B cell (primary cell): ENCODE measurements around the gene CST6. TPM values are rescaled to one million over a fixed set of nuclear protein-coding genes. Genes with fewer than 3 reads are reported as not detected.

Source experiments
- ATAC-seq: fragments of 200-7000 bp; cut with Tn5 transposase; one replicate; pipeline ENCODE4 v1.10.0; 2021; ENCODE audit warnings: low read depth, mild to moderate bottlenecking, moderate number of reproducible peaks, moderate library complexity
- CTCF ChIA-PET: fragments of 350-600 bp; sonication (Branson Sonifier 250); formaldehyde crosslinking; loops from one replicate; lab custom pipeline; 2021; ENCODE audit warnings: antibody characterized with exemption, inconsistent platforms; lab: Charles Lee
- POLR2A ChIA-PET: fragments of 350-600 bp; sonication (Branson Sonifier 250); formaldehyde crosslinking; loops from one replicate; lab custom pipeline; 2021; ENCODE audit warnings: antibody characterized with exemption; lab: Charles Lee
- DNase-seq: peaks from one replicate; pipeline ENCODE4 v3.0.0; 2013
- H2AFZ ChIP-seq: 2 replicates; pipeline ENCODE4 v1.6.1; 2012; ENCODE audit warnings: mild to moderate bottlenecking, low read depth, low read length; ENCODE audit not compliant: insufficient read depth, poor library complexity, severe bottlenecking
- H3K27ac ChIP-seq, 2 donors: 1 replicate in 1 of 2; 2 replicates in 1 of 2; pipeline ENCODE4 v1.5.1; 2012 to 2013; ENCODE audit warnings: low read length in 2 of 2, mild to moderate bottlenecking in 2 of 2, moderate library complexity in 1 of 2
- H3K27me3 ChIP-seq, 4 experiments: fragments of 200-600 bp in 1 of 4; sonication (generic) in 1 of 4; replicated peaks in 1 of 4; 1 replicate in 2 of 4; 2 replicates in 2 of 4; pipeline versions ENCODE4 v1.6.1 to v1.7.0; 2013 to 2016; ENCODE audit warnings: low read length in 3 of 4, mild to moderate bottlenecking in 2 of 4, mixed read lengths in 1 of 4, moderate library complexity in 1 of 4; ENCODE audit not compliant: insufficient read depth in 4 of 4, control insufficient read depth in 3 of 4; ENCODE audit errors: control extremely low read depth in 1 of 4
- H3K36me3 ChIP-seq, 2 experiments: replicated peaks in 1 of 2; 1 replicate in 1 of 2; 2 replicates in 1 of 2; pipeline versions ENCODE4 v1.6.1 to v1.7.1; 2013; ENCODE audit warnings: low read length in 1 of 2; ENCODE audit not compliant: insufficient read depth in 2 of 2, control insufficient read depth in 1 of 2; ENCODE audit errors: control extremely low read depth in 1 of 2, extremely low read depth in 1 of 2
- H3K4me1 ChIP-seq, 2 donors: fragments of 200-600 bp in 1 of 2; sonication (generic) in 1 of 2; 1 replicate in 1 of 2; 2 replicates in 1 of 2; pipeline versions ENCODE4 v1.5.1 to v1.6.1; 2013 to 2017; ENCODE audit warnings: low read length in 2 of 2; ENCODE audit not compliant: control insufficient read depth in 2 of 2, insufficient read depth in 2 of 2
- H3K4me2 ChIP-seq: replicated peaks from 2 replicates; pipeline ENCODE3; 2012; ENCODE audit warnings: mild to moderate bottlenecking, low read depth, low read length; ENCODE audit not compliant: poor library complexity, severe bottlenecking
- H3K4me3 ChIP-seq, 5 experiments: fragments of 200-600 bp in 1 of 5; sonication (generic) in 1 of 5; 1 replicate in 3 of 5; 2 replicates in 2 of 5; pipeline versions ENCODE4 v1.5.1 to v1.7.0; 2011 to 2016; ENCODE audit warnings: low read length in 4 of 5, mild to moderate bottlenecking in 4 of 5, low read depth in 2 of 5, control low read depth in 1 of 5, moderate library complexity in 1 of 5; ENCODE audit not compliant: insufficient read depth in 1 of 5; ENCODE audit errors: control extremely low read depth in 1 of 5, extremely low read depth in 1 of 5
- H3K79me2 ChIP-seq: fragments of 200-600 bp; sonication (generic); one replicate; pipeline ENCODE4 v1.6.0; 2016; ENCODE audit warnings: low read length; ENCODE audit not compliant: control insufficient read depth, insufficient read depth
- H3K9ac ChIP-seq: fragments of 200-600 bp; sonication (generic); 2 replicates; pipeline ENCODE4 v1.6.1; 2017; ENCODE audit warnings: mild to moderate bottlenecking, low read length, moderate library complexity
- H3K9me3 ChIP-seq, 3 donors: one replicate each; pipeline versions ENCODE4 v1.6.1 to v1.7.1; 2013; ENCODE audit warnings: low read length in 2 of 3; ENCODE audit not compliant: control insufficient read depth in 2 of 3, insufficient read depth in 1 of 3; ENCODE audit errors: control extremely low read depth in 1 of 3
- H4K20me1 ChIP-seq: 2 replicates; pipeline ENCODE4 v1.6.0; 2012; ENCODE audit warnings: mild to moderate bottlenecking, low read length; ENCODE audit not compliant: insufficient read depth, control insufficient read depth, poor library complexity, severe bottlenecking
- H3K27ac Mint-ChIP-seq: one replicate; pipeline ENCODE4 v1.8.0; 2021; ENCODE audit warnings: mixed read lengths
- H3K27me3 Mint-ChIP-seq: one replicate; pipeline ENCODE4 v1.8.0; 2021; ENCODE audit warnings: mixed read lengths
- H3K4me1 Mint-ChIP-seq: one replicate; pipeline ENCODE4 v1.8.0; 2021; ENCODE audit warnings: mixed read lengths
- H3K4me3 Mint-ChIP-seq: one replicate; pipeline ENCODE4 v1.8.0; 2021; ENCODE audit warnings: mixed read lengths
- H3K9me3 Mint-ChIP-seq: one replicate; pipeline ENCODE4 v1.8.0; 2022; ENCODE audit warnings: mixed read lengths; ENCODE audit not compliant: insufficient read depth
- CTCF ChIP-seq: fragments of 200-600 bp; IDR thresholded peaks from one replicate; pipeline ENCODE4 v1.8.0; 2022; ENCODE audit warnings: antibody characterized with exemption, mild to moderate bottlenecking
- EZH2 ChIP-seq: IDR thresholded peaks from 2 replicates; pipeline ENCODE4 v1.6.1; 2012; ENCODE audit warnings: borderline replicate concordance, low read depth, mild to moderate bottlenecking, moderate library complexity, low read length; ENCODE audit not compliant: insufficient read depth, poor library complexity, severe bottlenecking
- WGBS: methylation state at CpG from one replicate; pipeline ENCODE4 v1.1.5; 2013; ENCODE audit warnings: missing lambda C conversion rate; ENCODE audit not compliant: insufficient coverage; 5-methylcytosine and 5-hydroxymethylcytosine counted together
- intact Hi-C: fragments of 100-400 bp; cut with micrococcal nuclease; formaldehyde crosslinking; loops from one replicate; pipeline ENCODE4 v1.10.0; 2022
- polyA plus RNA-seq: library from polyadenylated mRNA; depleted of rRNA; stranded (reverse); fragments of >200 nt; gene quantifications from 2 replicates; pipeline ENCODE4 v1.2.3, GENCODE V29; 2012
- total RNA-seq, 2 donors: library from RNA; stranded (reverse); fragments of 120-200 nt in 1 of 2; gene quantifications; 1 replicate in 1 of 2; 2 replicates in 1 of 2; pipeline versions ENCODE4 v1.2.3 to v1.2.4, GENCODE V29; 2013 to 2022

Gene CST6
- total and polyA plus RNA-seq, 2 donors (not counting 1 experiment from before 2014, with no cell fraction given) = not detected

DNA sequence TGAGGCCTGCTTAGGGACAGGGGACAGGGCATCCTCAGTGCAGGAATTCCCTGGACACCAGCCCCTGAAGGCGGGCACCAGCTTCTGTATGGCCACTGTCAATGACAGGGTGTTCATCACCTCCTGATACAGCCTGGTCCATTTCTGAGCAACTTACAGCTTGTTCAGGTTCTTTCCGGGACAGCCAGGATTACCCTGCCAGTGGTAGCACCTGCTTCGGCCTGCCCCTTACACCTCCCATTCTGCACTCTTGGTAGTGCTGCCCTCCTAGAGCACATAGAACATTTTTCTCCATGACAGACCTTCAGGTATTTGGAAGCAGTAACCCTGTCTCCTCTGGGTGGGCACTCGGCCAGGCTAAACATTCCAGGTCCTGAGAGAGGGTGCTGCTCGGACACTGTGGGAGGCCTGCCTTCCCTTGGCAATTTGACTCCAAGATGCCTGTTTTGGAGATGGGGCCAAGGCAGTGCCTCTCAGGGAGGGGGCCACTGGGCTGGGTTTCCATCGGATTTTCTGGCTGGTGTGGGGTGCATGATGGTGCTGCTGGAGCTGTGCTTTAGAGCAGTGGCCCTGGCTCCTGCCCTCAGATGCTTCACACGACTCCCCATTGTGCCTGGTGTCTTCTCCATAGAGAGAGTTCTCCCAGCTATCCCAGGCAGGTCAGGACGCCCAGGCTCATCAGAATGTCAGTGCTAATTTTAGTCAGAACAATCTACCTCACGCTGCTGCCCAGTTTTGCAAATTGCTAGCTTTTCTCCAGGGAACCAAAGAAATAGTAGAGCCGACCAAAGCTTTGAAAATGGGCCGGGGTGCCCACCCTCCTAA, 35.9 kb downstream of the CST6 start:
- TF ChIP-seq EZH2 (no peak), CTCF (no peak)
- Histone ChIP-seq H3K27ac (no peak overlapping the region), H3K9me3 (no peaks in the 10 kb centered on the region), H3K79me2 (peaks cover 34% of the 10 kb centered on the region), H3K27me3 (peaks cover 0 to 35% (median 5%) of the 10 kb centered on the region in 4 experiments), H2AFZ (no peak overlapping the region), H3K36me3 (no peaks in the 10 kb centered on the region), H3K4me1 (peaks cover 18 to 27% of the 10 kb centered on the region in 2 donors), H4K20me1 (peaks cover 2% of the 10 kb centered on the region), H3K4me3 (no peak overlapping the region), H3K9ac (no peak overlapping the region), H3K4me2 (no peak overlapping the region)
- ATAC-seq (no peak), DNase-seq (no peak)
- WGBS = 95% methylated on average over 11 of the region's 11 CpGs
- Mint-ChIP-seq H3K27ac (no peak overlapping the region), H3K9me3 (no peaks in the 10 kb centered on the region), H3K4me3 (no peak overlapping the region), H3K4me1 (peaks cover 29% of the 10 kb centered on the region), H3K27me3 (peaks cover 12% of the 10 kb centered on the region)
- ChIA-PET POLR2A (no interaction called here), CTCF (interaction anchor here (0.6 to 5.2 kb wide), 3 partner anchors 19 to 138 kb away, joined by 3 to 34 read pairs (median 6); no protein-coding TSS in a partner anchor)
- intact Hi-C loops = no loop called here
